SJSA1 (cell line): ENCODE results near the gene CLN6. TPM values are rescaled to one million over a fixed set of nuclear protein-coding genes. Genes with fewer than 3 reads are reported as not detected.
"Not testable (repeated sequence)": the region's sequence is repeated elsewhere in the genome, so short reads cannot be mapped to it uniquely, and the experiment has no call there.

Experiments
- DNase-seq, 2 experiments: peaks; one replicate each; pipeline ENCODE4 v3.0.0-alpha.2; 2015 to 2020; ENCODE audit warnings: low spot score in 2 of 2, low read depth in 1 of 2
- H3K27ac ChIP-seq: fragments of 250-450 bp; sonication (Bioruptor Pico); 2 replicates; pipeline ENCODE4 v1.5.1; 2020; ENCODE audit warnings: mild to moderate bottlenecking, moderate library complexity
- H3K27me3 ChIP-seq: fragments of 250-450 bp; sonication (Bioruptor Pico); replicated peaks from 2 replicates; pipeline ENCODE4 v1.5.1; 2020; ENCODE audit warnings: mild to moderate bottlenecking, moderate library complexity
- H3K36me3 ChIP-seq: fragments of 250-450 bp; sonication (Bioruptor Pico); 2 replicates; pipeline ENCODE4 v1.5.1; 2020; ENCODE audit warnings: mild to moderate bottlenecking
- H3K4me1 ChIP-seq: fragments of 250-450 bp; sonication (Bioruptor Pico); replicated peaks from 2 replicates; pipeline ENCODE4 v1.6.1; 2021; ENCODE audit warnings: mild to moderate bottlenecking
- H3K4me3 ChIP-seq: fragments of 250-450 bp; sonication (Bioruptor Pico); 2 replicates; pipeline ENCODE4 v1.5.1; 2020; ENCODE audit warnings: mild to moderate bottlenecking
- H3K9me3 ChIP-seq: fragments of 250-450 bp; sonication (Bioruptor Pico); replicated peaks from 2 replicates; pipeline ENCODE4 v1.5.1; 2020; ENCODE audit warnings: mild to moderate bottlenecking
- total RNA-seq: library from RNA; depleted of rRNA; stranded (reverse); fragments of >200 nt; shearing (Covaris generic); gene quantifications from 2 replicates; pipeline ENCODE4 v1.2.3, GENCODE V29; 2014

The CLN6 gene
- total RNA-seq, 1 experiment from 2014 or later: 30.3 TPM

- Histone ChIP-seq H3K4me3 (no peak overlapping the region), H3K4me1 (peaks cover 7% of the 10 kb centered on the region), H3K36me3 (peaks cover 21% of the 10 kb centered on the region), H3K27me3 (no peaks in the 10 kb centered on the region), H3K9me3 (no peaks in the 10 kb centered on the region), H3K27ac (no peak overlapping the region)
- DNase-seq: no peak
These were observed 6.4 kb downstream of the CLN6 start for GRCh38 chr15:68223171-68223570.

GRCh38 chr15:68222432-68222743, 7.1 kb downstream of the CLN6 start:
- not testable (repeated sequence) for H3K4me3 ChIP-seq, H3K27ac ChIP-seq, H3K4me1 ChIP-seq, DNase-seq, H3K9me3 ChIP-seq, H3K27me3 ChIP-seq
- peaks cover 16% of the 10 kb centered on the region for H3K36me3 ChIP-seq

GRCh38 chr15:68221530-68222431, 7.7 kb downstream of the CLN6 start:
- H3K27ac ChIP-seq, H3K4me1 ChIP-seq, DNase-seq, H3K9me3 ChIP-seq, H3K27me3 ChIP-seq, H3K4me3 ChIP-seq: not testable (repeated sequence)
- H3K36me3 ChIP-seq: peaks cover 22% of the 10 kb centered on the region

- Histone ChIP-seq H3K4me3 (no peak overlapping the region), H3K36me3 (peaks cover 30% of the 10 kb centered on the region), H3K27me3 (no peaks in the 10 kb centered on the region), H3K27ac (no peak overlapping the region), H3K4me1 (no peaks in the 10 kb centered on the region), H3K9me3 (no peaks in the 10 kb centered on the region)
- DNase-seq: no peak
These were observed 8.6 kb downstream of the CLN6 start for GRCh38 chr15:68220967-68221366.

- DNase-seq: no peak
- Histone ChIP-seq H3K9me3 (no peaks in the 10 kb centered on the region), H3K27me3 (no peaks in the 10 kb centered on the region), H3K27ac (no peak overlapping the region), H3K4me1 (no peaks in the 10 kb centered on the region), H3K36me3 (peaks cover 32% of the 10 kb centered on the region), H3K4me3 (no peak overlapping the region)
These were observed 9.0 kb downstream of the CLN6 start for GRCh38 chr15:68220489-68220888.

- Histone ChIP-seq H3K27ac (no peak overlapping the region), H3K4me3 (no peak overlapping the region), H3K9me3 (no peaks in the 10 kb centered on the region), H3K4me1 (no peaks in the 10 kb centered on the region), H3K27me3 (no peaks in the 10 kb centered on the region), H3K36me3 (peaks cover 36% of the 10 kb centered on the region)
- peak in 1 of 2 experiments; percentile 15 for DNase-seq
These were observed 10.4 kb downstream of the CLN6 start for GRCh38 chr15:68218847-68219798.

GRCh38 chr15:68218331-68218730, 11.2 kb downstream of the CLN6 start:
- H3K4me3 ChIP-seq: no peak overlapping the region
- DNase-seq: peak in 1 of 2 experiments; percentile 25
- H3K4me1 ChIP-seq: no peaks in the 10 kb centered on the region
- no peak overlapping the region for H3K27ac ChIP-seq
- H3K9me3 ChIP-seq: no peaks in the 10 kb centered on the region
- H3K36me3 ChIP-seq: peaks cover 38% of the 10 kb centered on the region
- no peaks in the 10 kb centered on the region for H3K27me3 ChIP-seq

GRCh38 chr15:68217341-68217740, 12.2 kb downstream of the CLN6 start:
- no peak for DNase-seq
- H3K4me1 ChIP-seq: no peaks in the 10 kb centered on the region
- H3K27me3 ChIP-seq: no peaks in the 10 kb centered on the region
- no peaks in the 10 kb centered on the region for H3K9me3 ChIP-seq
- H3K27ac ChIP-seq: no peak overlapping the region
- H3K4me3 ChIP-seq: no peak overlapping the region
- H3K36me3 ChIP-seq: peaks cover 38% of the 10 kb centered on the region

- H3K9me3 ChIP-seq: no peaks in the 10 kb centered on the region
- peaks cover 7% of the 10 kb centered on the region for H3K4me1 ChIP-seq
- no peak overlapping the region for H3K4me3 ChIP-seq
- no peaks in the 10 kb centered on the region for H3K27me3 ChIP-seq
- peaks cover 59% of the 10 kb centered on the region for H3K36me3 ChIP-seq
- no peak overlapping the region for H3K27ac ChIP-seq
- no peak for DNase-seq
These were observed 14.7 kb downstream of the CLN6 start for GRCh38 chr15:68214838-68215254.

GRCh38 chr15:68213991-68214837, 15.3 kb downstream of the CLN6 start:
- Histone ChIP-seq H3K36me3 (peaks cover 58% of the 10 kb centered on the region), H3K27ac (no peak overlapping the region), H3K27me3 (no peaks in the 10 kb centered on the region), H3K9me3 (no peaks in the 10 kb centered on the region), H3K4me1 (peaks cover 7% of the 10 kb centered on the region), H3K4me3 (no peak overlapping the region)
- peak in 1 of 2 experiments; percentile 30 for DNase-seq

GRCh38 chr15:68213491-68213845, 16.1 kb downstream of the CLN6 start:
- H3K9me3 ChIP-seq, DNase-seq, H3K4me3 ChIP-seq, H3K27me3 ChIP-seq, H3K27ac ChIP-seq, H3K4me1 ChIP-seq: not testable (repeated sequence)
- H3K36me3 ChIP-seq: peaks cover 52% of the 10 kb centered on the region

GRCh38 chr15:68211656-68212320, 17.7 kb downstream of the CLN6 start:
- H3K27me3 ChIP-seq: no peaks in the 10 kb centered on the region
- H3K36me3 ChIP-seq: peaks cover 53% of the 10 kb centered on the region
- H3K4me3 ChIP-seq: no peak overlapping the region
- no peak overlapping the region for H3K27ac ChIP-seq
- peak in 1 of 2 experiments; percentile 22 for DNase-seq
- H3K4me1 ChIP-seq: peaks cover 7% of the 10 kb centered on the region
- H3K9me3 ChIP-seq: no peaks in the 10 kb centered on the region
